Measurements from ENCODE around the gene ACSL3. TPM values are rescaled to one million over a fixed set of nuclear protein-coding genes. Genes with fewer than 3 reads are reported as not detected.
A peak's percentile ranks its signal among the peaks of the same experiment; 100 is the strongest.

The ACSL3 gene
- 48.9 TPM for total RNA-seq

DNA sequence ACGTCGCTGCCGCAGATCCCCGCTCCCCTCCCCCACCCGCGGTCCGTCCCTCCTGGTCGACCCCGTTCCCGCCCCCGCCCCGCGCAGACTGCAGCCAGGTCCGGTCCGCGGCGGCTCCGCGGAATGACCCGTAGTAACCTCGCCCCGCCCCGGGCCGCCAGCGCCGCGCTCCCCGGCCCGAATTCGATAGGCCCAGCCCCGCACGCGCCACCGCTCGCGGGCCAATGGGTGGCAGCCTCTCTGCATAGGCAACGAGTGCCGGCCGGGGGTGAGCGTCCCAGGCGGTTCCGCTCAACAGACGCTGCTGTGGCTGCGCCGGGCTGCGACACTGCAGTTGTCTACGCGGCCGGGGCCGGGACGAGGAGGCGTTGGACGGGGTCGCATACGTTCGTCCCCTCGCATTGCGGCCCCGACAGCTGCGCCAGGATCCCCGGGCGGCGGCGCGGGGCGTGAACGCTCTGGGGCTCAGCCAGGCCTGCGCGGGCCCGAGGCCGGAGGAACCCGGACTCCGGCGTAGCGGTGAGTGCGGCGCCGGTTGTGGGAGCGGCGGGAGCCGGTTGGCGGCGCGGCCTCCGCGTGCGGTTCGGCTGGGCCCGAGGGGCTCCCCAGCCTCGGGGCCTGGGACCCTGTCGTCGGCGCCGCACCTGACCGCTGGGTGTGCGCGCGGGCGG is at the start of gene ACSL3:
Gene ACSL3 (plus strand): TSS at position 297 of the 671 bp plus-strand sequence. CDS start 47,737 bp downstream, outside the sequence.
- H3K4me1 ChIP-seq = peaks cover 0 to 29% of the 10 kb centered on the region in 2 donors

DNA sequence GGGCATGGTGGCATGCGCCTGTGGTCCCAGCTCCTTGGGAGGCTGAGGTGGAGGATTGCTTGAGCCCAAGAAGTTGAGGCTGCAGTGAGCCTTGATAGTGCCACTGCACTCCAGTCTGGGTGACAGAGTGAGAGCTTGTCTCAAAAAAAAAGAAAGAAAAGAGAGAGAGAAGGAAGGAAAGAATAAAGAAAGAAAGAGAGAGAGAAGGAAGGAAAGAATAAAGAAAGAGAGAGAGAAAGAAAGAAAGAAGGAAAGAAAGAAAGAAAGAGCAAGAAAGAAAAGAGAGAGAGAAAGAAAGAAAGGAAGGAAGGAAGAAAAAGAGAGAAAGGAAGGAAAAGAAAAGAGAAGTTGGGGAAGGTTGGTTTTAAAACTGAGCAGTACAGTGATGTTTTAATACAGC is 49.0 kb upstream of the ACSL3 start:
- TF ChIP-seq CTCF (IDR thresholded peaks at IDR 0.05) = no peak
- intact Hi-C loops (cut with DNase I) = no loop called here
- Histone ChIP-seq H3K36me3 (no peaks in the 10 kb centered on the region), H3K4me3 (no peak overlapping the region), H3K9me3 (no peaks in the 10 kb centered on the region), H3K4me1 (no peaks in the 10 kb centered on the region), H3K27ac (no peak overlapping the region), H3K27me3 (no peaks in the 10 kb centered on the region)
- no peak for DNase-seq (ENCODE audit: low spot score in 2 of 2)

More for the DNA sequence above, at the start of gene ACSL3:
- intact Hi-C loops (cut with DNase I) = loop anchor here (1.0 to 5.0 kb wide), 4 partner anchors 42 to 205 kb away; partner anchors contain the start of gene FARSB
- Histone ChIP-seq H3K4me3 (peak within 1 kb of the TSS; percentile 83 to 99), H3K36me3 (no peaks in the 10 kb centered on the region), H3K9me3 (no peaks in the 10 kb centered on the region), H3K27me3 (no peaks in the 10 kb centered on the region), H3K27ac (peak within 1 kb of the TSS; percentile 94 to 96)
- peak in 2 of 3 experiments; percentile 19 to 54 for TF ChIP-seq CTCF (IDR thresholded peaks at IDR 0.05)
- DNase-seq (ENCODE audit: low spot score in 2 of 2) = peak; percentile 90 to 98

DNA sequence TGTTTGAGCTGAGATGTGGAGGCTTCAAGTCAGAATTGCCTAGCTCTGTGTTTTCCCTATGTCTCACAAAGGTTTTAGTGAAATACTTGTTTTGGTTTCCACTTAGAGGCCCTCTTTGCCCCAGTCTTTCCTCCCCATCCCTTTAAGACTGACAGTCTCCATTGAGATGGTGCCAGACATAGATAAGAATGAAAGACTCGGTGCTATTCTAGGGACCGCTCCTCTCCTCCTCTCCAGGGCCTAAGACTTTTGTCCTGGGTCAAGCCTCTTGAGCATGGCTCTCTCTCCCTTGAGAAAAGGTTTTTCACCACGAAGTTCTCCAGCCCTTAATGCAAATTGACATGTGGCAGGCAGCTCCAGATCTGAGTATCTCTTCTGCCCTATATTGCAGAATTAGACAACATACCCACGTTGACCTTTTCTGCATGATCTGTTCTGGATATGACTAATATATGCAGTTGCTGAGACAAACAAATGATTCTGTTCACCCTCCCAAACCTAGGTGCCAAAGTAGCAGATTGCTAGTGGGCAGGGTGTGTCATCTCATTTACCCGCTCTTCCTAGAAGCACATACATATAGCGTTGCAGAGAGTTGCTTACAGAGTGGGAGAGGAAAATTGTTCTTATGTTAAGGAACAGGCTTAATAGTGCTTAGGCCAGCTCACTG is 47.5 kb upstream of the ACSL3 start:
- TF ChIP-seq CTCF (IDR thresholded peaks at IDR 0.05) = no peak
- H3K9me3 ChIP-seq = no peaks in the 10 kb centered on the region
- intact Hi-C loops (cut with DNase I) = no loop called here
- no peaks in the 10 kb centered on the region for H3K4me1 ChIP-seq
- H3K27me3 ChIP-seq = no peaks in the 10 kb centered on the region
- DNase-seq (ENCODE audit: low spot score in 2 of 2) = no peak
- H3K27ac ChIP-seq = no peak overlapping the region
- no peaks in the 10 kb centered on the region for H3K36me3 ChIP-seq
- H3K4me3 ChIP-seq = no peak overlapping the region

DNA sequence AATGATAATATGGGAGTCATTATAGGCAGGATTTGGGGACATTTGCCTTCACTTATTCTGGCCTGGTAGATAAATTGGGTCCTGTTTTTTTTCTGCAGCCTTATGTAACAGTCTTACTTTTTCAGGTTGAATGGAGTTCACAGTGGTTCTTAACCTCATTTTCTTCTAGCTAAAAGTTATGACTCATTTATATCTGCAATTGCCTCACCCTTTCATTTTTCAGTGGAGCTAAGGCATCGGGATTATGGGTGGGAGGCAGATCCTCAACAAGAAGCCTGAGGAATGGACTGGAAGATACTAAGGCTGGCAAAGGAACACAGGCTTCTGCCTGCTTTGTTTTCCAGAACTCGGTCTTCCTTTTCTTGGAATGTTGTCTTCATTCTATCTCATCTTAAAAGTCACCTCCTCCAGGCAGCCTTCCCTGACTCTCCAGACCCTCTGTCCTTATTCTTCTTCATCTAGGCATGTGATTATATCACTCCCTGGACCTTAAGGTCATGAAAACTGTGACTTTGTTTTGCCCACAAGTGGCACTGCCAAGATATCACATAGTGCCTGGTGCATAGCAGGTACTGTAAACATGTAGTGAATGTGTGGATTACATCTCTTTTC is 41.0 kb upstream of the ACSL3 start:
- Histone ChIP-seq H3K36me3 (no peaks in the 10 kb centered on the region), H3K4me1 (no peaks in the 10 kb centered on the region), H3K9me3 (no peaks in the 10 kb centered on the region), H3K27me3 (no peaks in the 10 kb centered on the region), H3K27ac (no peak overlapping the region), H3K4me3 (no peak overlapping the region)
- intact Hi-C loops (cut with DNase I) = no loop called here
- TF ChIP-seq CTCF (IDR thresholded peaks at IDR 0.05) = no peak
- DNase-seq (ENCODE audit: low spot score in 2 of 2) = no peak

- no peaks in the 10 kb centered on the region for H3K36me3 ChIP-seq
- H3K27ac ChIP-seq = no peak overlapping the region
- no peaks in the 10 kb centered on the region for H3K9me3 ChIP-seq
- H3K4me3 ChIP-seq = no peak overlapping the region
- no peaks in the 10 kb centered on the region for H3K27me3 ChIP-seq
- TF ChIP-seq CTCF (IDR thresholded peaks at IDR 0.05) = no peak
- intact Hi-C loops (cut with DNase I) = no loop called here
- DNase-seq (ENCODE audit: low spot score in 2 of 2) = no peak
- no peaks in the 10 kb centered on the region for H3K4me1 ChIP-seq
These were observed 37.5 kb upstream of the ACSL3 start for GRCh38 chr2:222823183-222823930.

Measured in ascending aorta (tissue), 2 donors.